TTC549 (cell line): Measurements from ENCODE around the gene AMY1C.
"Not testable (repeated sequence)": the region's sequence is repeated elsewhere in the genome, so short reads cannot be mapped to it uniquely, and the experiment has no call there.

Experiments
- FAIRE-seq: peaks from 2 replicates; lab custom pipeline; 2012; peaks lifted over from hg19 to GRCh38; lab: Jason Lieb, UNC

AMY1C gene

GRCh38 chr1:103749598-103749997 is at the start of gene AMY1C:
Gene AMY1C (plus strand): TSS chr1:103749898. CDS start chr1:103750470, 572 bp downstream.
- FAIRE-seq = not testable (repeated sequence)

GRCh38 chr1:103700669-103701068 is 49.0 kb upstream of the AMY1C start:
- not testable (repeated sequence) for FAIRE-seq

- FAIRE-seq = not testable (repeated sequence)
Observed at GRCh38 chr1:103701256-103701655, 48.4 kb upstream of the AMY1C start.

- not testable (repeated sequence) for FAIRE-seq
Observed at GRCh38 chr1:103707670-103708069, 42.0 kb upstream of the AMY1C start.

- FAIRE-seq = not testable (repeated sequence)
Observed at GRCh38 chr1:103710381-103710780, 39.3 kb upstream of the AMY1C start.

- FAIRE-seq = not testable (repeated sequence)
Observed at GRCh38 chr1:103717404-103717803, 32.3 kb upstream of the AMY1C start.

- FAIRE-seq = not testable (repeated sequence)
Observed at GRCh38 chr1:103721473-103721872, 28.2 kb upstream of the AMY1C start.

GRCh38 chr1:103735334-103735733 is 14.4 kb upstream of the AMY1C start:
- FAIRE-seq = not testable (repeated sequence)

DNA sequence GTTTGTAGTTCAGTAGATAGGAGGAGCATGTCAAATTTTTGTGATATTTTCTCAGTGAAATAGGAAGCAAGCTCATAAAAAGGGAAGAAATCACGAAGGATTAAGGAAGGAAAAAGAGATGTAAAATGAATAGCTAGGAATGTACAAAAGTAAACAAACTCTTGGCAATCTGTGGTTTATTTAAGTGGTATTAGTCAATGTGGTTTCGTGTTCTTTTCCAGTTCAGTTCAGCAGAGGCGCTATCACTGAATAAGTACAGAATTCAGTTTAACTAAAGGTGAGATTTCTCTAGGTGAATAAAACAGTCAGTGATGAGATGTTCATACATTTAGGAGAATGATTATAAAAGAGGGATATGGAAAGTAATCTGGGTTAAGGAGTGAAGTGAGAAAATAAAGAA is 11.7 kb upstream of the AMY1C start:
- FAIRE-seq = not testable (repeated sequence)

- FAIRE-seq = not testable (repeated sequence)
Observed at GRCh38 chr1:103744449-103744848, 5.2 kb upstream of the AMY1C start.

DNA sequence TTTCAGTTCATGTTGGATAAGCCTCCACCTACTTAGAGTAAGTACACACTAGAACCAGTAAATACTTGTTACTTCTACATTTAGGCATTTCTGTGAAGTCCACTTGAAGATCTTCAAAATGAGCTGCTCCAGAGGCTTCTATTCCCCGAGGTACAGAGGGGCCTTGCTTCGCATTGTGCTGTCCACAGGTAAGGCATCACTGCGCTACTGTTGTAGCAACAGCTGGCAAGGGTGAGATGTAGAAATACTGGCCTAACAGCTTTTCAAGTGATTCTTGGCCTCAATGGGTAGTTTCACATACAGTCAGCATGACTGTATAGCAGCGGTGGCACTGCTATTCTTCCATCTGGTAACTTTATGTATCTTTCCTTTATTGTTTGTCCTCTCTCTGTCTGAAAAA is 4.7 kb upstream of the AMY1C start:
- not testable (repeated sequence) for FAIRE-seq

DNA sequence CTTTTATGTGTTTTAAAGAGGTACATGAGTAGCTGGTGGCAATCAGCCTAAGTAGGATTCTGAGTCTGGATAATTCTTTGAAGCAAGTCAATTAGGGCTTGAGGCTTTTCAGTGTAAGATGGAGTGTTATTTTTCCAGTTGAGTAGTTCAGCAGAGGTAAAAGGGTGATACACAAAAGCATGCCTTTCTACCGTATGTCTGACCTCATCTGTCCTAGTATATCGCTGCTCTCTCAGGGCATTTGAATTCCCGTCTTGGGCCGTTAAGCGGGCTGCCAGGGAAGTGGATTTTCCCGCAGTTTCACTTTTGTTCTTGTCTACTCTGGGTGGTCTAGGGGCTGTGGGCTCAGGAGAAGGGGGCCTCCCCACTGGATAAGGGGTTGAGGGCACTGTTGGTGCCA is 1.4 kb upstream of the AMY1C start:
- not testable (repeated sequence) for FAIRE-seq

GRCh38 chr1:103761896-103762295 is 12.2 kb downstream of the AMY1C start:
- no peak for FAIRE-seq

DNA sequence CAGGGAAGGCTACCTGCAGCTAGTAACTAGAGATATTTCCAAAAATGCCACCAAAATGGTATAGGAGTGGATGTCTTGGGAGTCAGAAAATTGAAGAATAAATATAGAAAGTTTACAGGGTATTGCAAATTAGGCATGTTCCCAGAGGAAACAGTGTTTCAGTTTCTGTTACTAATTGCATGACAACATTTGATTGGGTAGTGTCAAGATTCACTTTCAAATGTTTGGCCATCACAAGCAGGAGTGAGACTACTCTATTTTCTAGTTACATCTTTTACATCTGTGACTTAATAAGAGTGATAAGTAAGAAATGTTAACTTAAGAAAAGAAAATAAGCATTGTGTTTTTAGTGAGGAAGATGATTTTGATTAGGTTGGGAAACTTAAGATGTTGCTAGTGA is 30.2 kb downstream of the AMY1C start:
- FAIRE-seq = no peak

DNA sequence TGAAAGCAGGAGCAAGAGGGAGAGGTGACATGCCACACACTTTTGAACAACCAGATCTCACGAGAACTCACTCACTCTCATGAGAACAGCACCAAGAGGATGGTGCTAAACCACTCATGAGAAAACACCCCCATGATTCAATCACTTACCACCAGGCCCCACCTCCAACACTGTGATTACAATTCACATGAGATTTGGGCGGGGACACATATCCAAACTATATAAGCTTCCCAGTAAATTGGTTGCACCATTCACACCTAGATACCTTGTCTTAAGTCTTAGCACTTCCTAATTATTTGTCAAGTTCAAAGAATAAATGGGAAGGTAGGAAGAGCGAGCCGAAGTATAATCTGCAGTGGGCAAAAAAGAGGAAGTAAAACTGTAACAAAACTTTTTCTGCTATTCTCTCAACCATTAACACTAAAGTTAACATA is 34.3 kb downstream of the AMY1C start:
- no peak for FAIRE-seq

DNA sequence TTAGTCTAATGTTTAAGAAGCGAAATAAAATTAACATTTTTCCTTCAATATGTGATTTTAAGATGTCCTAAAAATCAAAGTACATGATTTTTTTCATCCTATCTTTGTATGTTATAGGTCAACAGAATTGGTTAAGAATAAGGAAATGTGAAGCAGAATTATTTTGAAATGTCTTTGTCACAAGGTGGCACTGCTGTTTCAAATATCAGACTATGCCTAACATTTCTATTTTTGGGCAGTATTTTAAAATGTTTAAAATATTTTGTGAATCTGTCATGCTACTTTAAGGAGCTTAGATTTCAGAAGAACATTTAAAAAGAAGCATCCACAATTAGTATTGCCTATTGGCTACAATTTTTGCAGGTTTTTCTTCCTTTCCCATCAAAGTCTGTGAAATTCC is 38.7 kb downstream of the AMY1C start:
- peak; percentile 89 for FAIRE-seq

GRCh38 chr1:103790172-103790571 is 40.5 kb downstream of the AMY1C start:
- no peak for FAIRE-seq
